ENCODE measurements around the gene KLHDC3.

- no peak for TF ChIP-seq CTCF (IDR thresholded peaks at IDR 0.05; ENCODE audit: borderline replicate concordance, extremely low read depth, low read length, poor library complexity, severe bottlenecking)
- TF ChIP-seq EZH2 (IDR thresholded peaks at IDR 0.05; ENCODE audit: borderline replicate concordance, low read depth, low read length, severe bottlenecking): no peak
Measured at GRCh38 chr6:42988486-42989020, 25.5 kb upstream of the KLHDC3 start.

All from DND-41 (cell line).